Measurements from ENCODE around the gene MYL12B.

The MYL12B gene

GRCh38 chr18:3221496-3221895, 40.4 kb upstream of the MYL12B start:
- Histone ChIP-seq H3K27ac (ENCODE audit: low read depth, low read length) (no peak overlapping the region), H3K36me3 (ENCODE audit: insufficient read depth, low read length) (no peaks in the 10 kb centered on the region), H3K27me3 (ENCODE audit: insufficient read depth, low read length) (no peaks in the 10 kb centered on the region), H3K9ac (ENCODE audit: low read depth, low read length) (no peak overlapping the region), H3K4me1 (ENCODE audit: insufficient read depth, low read length) (peaks cover 13% of the 10 kb centered on the region), H3K9me3 (ENCODE audit: insufficient read depth, low read depth, low read length) (no peaks in the 10 kb centered on the region), H3K4me3 (ENCODE audit: low read length) (no peak overlapping the region)
- WGBS = 93% methylated on average over 6 of the region's 6 CpGs

- Histone ChIP-seq H3K4me1 (ENCODE audit: insufficient read depth, low read length) (peaks cover 8% of the 10 kb centered on the region), H3K9me3 (ENCODE audit: insufficient read depth, low read depth, low read length) (no peaks in the 10 kb centered on the region), H3K27ac (ENCODE audit: low read depth, low read length) (no peak overlapping the region), H3K4me3 (ENCODE audit: low read length) (no peak overlapping the region), H3K36me3 (ENCODE audit: insufficient read depth, low read length) (no peaks in the 10 kb centered on the region), H3K9ac (ENCODE audit: low read depth, low read length) (no peak overlapping the region), H3K27me3 (ENCODE audit: insufficient read depth, low read length) (no peaks in the 10 kb centered on the region)
- 100% methylated on average over 1 of the region's 1 CpG for WGBS
These were observed 38.6 kb upstream of the MYL12B start for GRCh38 chr18:3223356-3223755.

- H3K27ac ChIP-seq (ENCODE audit: low read depth, low read length) = no peak overlapping the region
- peaks cover 8% of the 10 kb centered on the region for H3K4me1 ChIP-seq (ENCODE audit: insufficient read depth, low read length)
- H3K9me3 ChIP-seq (ENCODE audit: insufficient read depth, low read depth, low read length) = no peaks in the 10 kb centered on the region
- H3K36me3 ChIP-seq (ENCODE audit: insufficient read depth, low read length) = no peaks in the 10 kb centered on the region
- 96% methylated on average over 3 of the region's 3 CpGs for WGBS
- no peak overlapping the region for H3K4me3 ChIP-seq (ENCODE audit: low read length)
- H3K27me3 ChIP-seq (ENCODE audit: insufficient read depth, low read length) = no peaks in the 10 kb centered on the region
- H3K9ac ChIP-seq (ENCODE audit: low read depth, low read length) = no peak overlapping the region
These were observed 37.7 kb upstream of the MYL12B start for GRCh38 chr18:3224223-3224622.

- WGBS = 97% methylated on average over 2 of the region's 3 CpGs
- Histone ChIP-seq H3K4me1 (ENCODE audit: insufficient read depth, low read length) (peaks cover 1% of the 10 kb centered on the region; the same call in 1 of the 2 replicates), H3K9ac (ENCODE audit: low read depth, low read length) (no peak overlapping the region), H3K4me3 (ENCODE audit: low read length) (no peak overlapping the region), H3K9me3 (ENCODE audit: insufficient read depth, low read depth, low read length) (no peaks in the 10 kb centered on the region), H3K36me3 (ENCODE audit: insufficient read depth, low read length) (no peaks in the 10 kb centered on the region), H3K27ac (ENCODE audit: low read depth, low read length) (no peak overlapping the region), H3K27me3 (ENCODE audit: insufficient read depth, low read length) (no peaks in the 10 kb centered on the region)
These were observed 36.3 kb upstream of the MYL12B start for GRCh38 chr18:3225588-3225987.

GRCh38 chr18:3226048-3226447, 35.9 kb upstream of the MYL12B start:
- Histone ChIP-seq H3K4me3 (ENCODE audit: low read length) (no peak overlapping the region), H3K36me3 (ENCODE audit: insufficient read depth, low read length) (no peaks in the 10 kb centered on the region), H3K9me3 (ENCODE audit: insufficient read depth, low read depth, low read length) (no peaks in the 10 kb centered on the region), H3K4me1 (ENCODE audit: insufficient read depth, low read length) (peaks cover 3% of the 10 kb centered on the region; the same call in 1 of the 2 replicates), H3K9ac (ENCODE audit: low read depth, low read length) (no peak overlapping the region), H3K27ac (ENCODE audit: low read depth, low read length) (no peak overlapping the region), H3K27me3 (ENCODE audit: insufficient read depth, low read length) (no peaks in the 10 kb centered on the region)
- 91% methylated on average over 6 of the region's 6 CpGs for WGBS

- WGBS = 80% methylated on average over 9 of the region's 9 CpGs
- Histone ChIP-seq H3K36me3 (ENCODE audit: insufficient read depth, low read length) (no peaks in the 10 kb centered on the region), H3K27ac (ENCODE audit: low read depth, low read length) (no peak overlapping the region), H3K4me3 (ENCODE audit: low read length) (no peak overlapping the region), H3K9ac (ENCODE audit: low read depth, low read length) (no peak overlapping the region), H3K9me3 (ENCODE audit: insufficient read depth, low read depth, low read length) (no peaks in the 10 kb centered on the region), H3K4me1 (ENCODE audit: insufficient read depth, low read length) (peaks cover 3% of the 10 kb centered on the region; the same call in 1 of the 2 replicates), H3K27me3 (ENCODE audit: insufficient read depth, low read length) (no peaks in the 10 kb centered on the region)
These were observed 31.3 kb upstream of the MYL12B start for GRCh38 chr18:3230401-3231334.

- H3K27me3 ChIP-seq (ENCODE audit: insufficient read depth, low read length) = no peaks in the 10 kb centered on the region
- WGBS = 100% methylated on average over 1 of the region's 1 CpG
- peaks cover 3% of the 10 kb centered on the region; the same call in 1 of the 2 replicates for H3K4me1 ChIP-seq (ENCODE audit: insufficient read depth, low read length)
- no peak overlapping the region for H3K4me3 ChIP-seq (ENCODE audit: low read length)
- no peak overlapping the region for H3K9ac ChIP-seq (ENCODE audit: low read depth, low read length)
- no peaks in the 10 kb centered on the region for H3K36me3 ChIP-seq (ENCODE audit: insufficient read depth, low read length)
- H3K9me3 ChIP-seq (ENCODE audit: insufficient read depth, low read depth, low read length) = no peaks in the 10 kb centered on the region
- H3K27ac ChIP-seq (ENCODE audit: low read depth, low read length) = no peak overlapping the region
These were observed 28.9 kb upstream of the MYL12B start for GRCh38 chr18:3233004-3233403.

- H3K27ac ChIP-seq (ENCODE audit: low read depth, low read length) = no peak overlapping the region
- no peaks in the 10 kb centered on the region for H3K9me3 ChIP-seq (ENCODE audit: insufficient read depth, low read depth, low read length)
- H3K4me1 ChIP-seq (ENCODE audit: insufficient read depth, low read length) = peaks cover 3% of the 10 kb centered on the region; the same call in 1 of the 2 replicates
- WGBS = 91% methylated on average over 4 of the region's 4 CpGs
- H3K36me3 ChIP-seq (ENCODE audit: insufficient read depth, low read length) = no peaks in the 10 kb centered on the region
- no peaks in the 10 kb centered on the region for H3K27me3 ChIP-seq (ENCODE audit: insufficient read depth, low read length)
- H3K4me3 ChIP-seq (ENCODE audit: low read length) = no peak overlapping the region
- no peak overlapping the region for H3K9ac ChIP-seq (ENCODE audit: low read depth, low read length)
These were observed 28.3 kb upstream of the MYL12B start for GRCh38 chr18:3233433-3234168.

- Histone ChIP-seq H3K9ac (ENCODE audit: low read depth, low read length) (no peak overlapping the region), H3K9me3 (ENCODE audit: insufficient read depth, low read depth, low read length) (no peaks in the 10 kb centered on the region), H3K4me3 (ENCODE audit: low read length) (no peak overlapping the region), H3K4me1 (ENCODE audit: insufficient read depth, low read length) (peaks cover 3% of the 10 kb centered on the region; the same call in 1 of the 2 replicates), H3K27me3 (ENCODE audit: insufficient read depth, low read length) (no peaks in the 10 kb centered on the region), H3K27ac (ENCODE audit: low read depth, low read length) (no peak overlapping the region), H3K36me3 (ENCODE audit: insufficient read depth, low read length) (no peaks in the 10 kb centered on the region)
- WGBS = 82% methylated on average over 5 of the region's 5 CpGs
These were observed 27.5 kb upstream of the MYL12B start for GRCh38 chr18:3234457-3234856.

- WGBS = 93% methylated on average over 2 of the region's 2 CpGs
- Histone ChIP-seq H3K27me3 (ENCODE audit: insufficient read depth, low read length) (no peaks in the 10 kb centered on the region), H3K36me3 (ENCODE audit: insufficient read depth, low read length) (no peaks in the 10 kb centered on the region), H3K4me1 (ENCODE audit: insufficient read depth, low read length) (peaks cover under 1% of the 10 kb centered on the region; the same call in 1 of the 2 replicates), H3K4me3 (ENCODE audit: low read length) (no peak overlapping the region), H3K27ac (ENCODE audit: low read depth, low read length) (no peak overlapping the region), H3K9me3 (ENCODE audit: insufficient read depth, low read depth, low read length) (no peaks in the 10 kb centered on the region), H3K9ac (ENCODE audit: low read depth, low read length) (no peak overlapping the region)
These were observed 26.1 kb upstream of the MYL12B start for GRCh38 chr18:3235846-3236245.

- H3K4me1 ChIP-seq (ENCODE audit: insufficient read depth, low read length) = no peaks in the 10 kb centered on the region
- 89% methylated on average over 4 of the region's 4 CpGs for WGBS
- H3K27me3 ChIP-seq (ENCODE audit: insufficient read depth, low read length) = no peaks in the 10 kb centered on the region
- no peak overlapping the region for H3K9ac ChIP-seq (ENCODE audit: low read depth, low read length)
- peaks cover 5% of the 10 kb centered on the region for H3K9me3 ChIP-seq (ENCODE audit: insufficient read depth, low read depth, low read length)
- no peak overlapping the region for H3K4me3 ChIP-seq (ENCODE audit: low read length)
- no peak overlapping the region for H3K27ac ChIP-seq (ENCODE audit: low read depth, low read length)
- H3K36me3 ChIP-seq (ENCODE audit: insufficient read depth, low read length) = no peaks in the 10 kb centered on the region
These were observed 25.5 kb upstream of the MYL12B start for GRCh38 chr18:3236470-3236869.
